ENCODE measurements around the gene ASXL3. TPM values are rescaled to one million over a fixed set of nuclear protein-coding genes. Genes with fewer than 3 reads are reported as not detected.

ASXL3 gene
- total RNA-seq, 1 experiment from 2014 or later, result under 0.01 TPM

DNA sequence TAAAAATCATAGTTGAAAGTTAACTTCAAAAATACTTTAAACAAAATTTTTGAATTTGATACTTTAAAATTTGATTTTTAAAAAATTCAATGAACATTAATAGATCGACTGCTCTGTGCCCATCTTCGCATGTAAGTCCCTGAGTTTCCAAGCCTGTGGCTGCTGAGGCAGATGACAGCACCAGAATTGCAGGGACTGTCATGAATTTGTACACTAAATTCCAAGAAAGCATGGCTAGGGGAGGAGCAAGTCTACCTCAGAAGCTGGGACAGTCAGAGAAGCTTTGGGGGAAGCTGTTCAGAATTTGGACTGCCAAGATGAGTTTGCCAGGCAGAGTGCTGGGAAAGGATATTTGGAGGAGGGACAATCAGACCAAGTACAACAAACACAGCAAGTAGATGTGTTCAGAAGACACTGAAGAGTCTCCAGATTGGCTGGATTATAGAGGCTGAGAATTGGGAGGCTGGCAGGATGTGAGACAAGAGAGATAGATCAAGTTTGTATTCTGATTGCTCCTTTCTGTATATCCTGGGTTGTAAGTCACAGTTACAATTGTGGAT, 79.0 kb downstream of the ASXL3 start:
- DNase-seq (ENCODE audit: low read depth), result no peak

DNA sequence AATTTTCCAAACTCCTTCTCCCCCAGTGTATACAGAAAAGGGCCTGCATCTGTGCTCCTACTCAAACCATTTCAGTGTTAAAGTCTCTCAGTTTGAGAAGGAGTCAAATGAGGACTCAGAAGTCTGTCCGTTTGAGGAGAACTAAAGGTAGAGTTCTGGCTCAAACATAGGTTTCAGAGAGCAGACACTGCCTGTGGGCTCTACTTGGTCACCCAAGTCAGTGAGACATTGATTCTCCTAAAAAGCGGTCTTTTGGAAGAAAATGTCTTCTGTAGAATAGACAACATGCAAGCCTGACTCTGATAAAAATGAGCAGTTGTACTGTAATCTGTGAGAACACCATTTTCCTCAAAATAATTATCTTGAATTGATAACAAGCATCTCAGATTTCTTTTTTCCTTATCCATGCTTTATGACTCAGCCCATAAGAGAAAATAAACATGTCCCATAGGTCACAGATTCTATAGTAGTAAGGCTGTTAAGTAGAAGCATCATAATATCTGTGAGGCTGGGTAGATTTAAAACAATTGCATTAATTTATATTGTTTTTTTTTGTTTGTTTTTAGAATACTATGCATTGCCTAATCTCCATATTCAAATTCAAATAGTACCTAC, 82.8 kb downstream of the ASXL3 start:
- DNase-seq (ENCODE audit: low read depth), result no peak

DNA sequence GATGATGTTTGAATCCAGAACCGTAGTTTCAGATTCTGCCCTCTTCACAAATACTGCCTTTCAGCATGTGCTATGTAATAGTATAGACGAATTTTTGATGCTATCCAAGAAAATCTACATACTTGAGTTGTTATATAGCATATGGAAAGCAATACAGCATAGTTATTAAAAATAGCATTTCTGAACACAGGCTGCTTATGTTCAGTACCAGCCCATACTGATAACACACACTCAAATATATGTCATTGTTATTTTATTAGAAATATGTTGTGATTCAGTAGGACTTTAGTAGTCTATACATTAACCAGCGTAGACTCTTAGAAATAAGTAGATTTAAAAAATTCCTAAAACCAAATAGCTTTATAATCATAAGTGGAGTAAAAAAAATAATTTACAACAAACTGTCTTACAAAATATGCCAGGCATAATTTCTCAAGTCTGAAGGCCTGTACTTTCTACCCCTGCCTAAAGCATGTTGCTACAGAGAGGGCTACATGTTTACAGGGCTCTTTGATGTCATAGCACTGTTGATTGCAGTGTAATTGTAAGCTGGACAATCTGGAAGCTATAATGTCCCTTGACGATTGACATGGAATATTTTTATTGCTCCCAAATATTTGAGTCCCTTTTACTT, 86.3 kb downstream of the ASXL3 start:
- DNase-seq (ENCODE audit: low read depth), result no peak

GRCh38 chr18:33665187-33665586, 87.2 kb downstream of the ASXL3 start:
- DNase-seq (ENCODE audit: low read depth), result no peak

GRCh38 chr18:33665641-33666040, 87.6 kb downstream of the ASXL3 start:
- DNase-seq (ENCODE audit: low read depth), result no peak

DNA sequence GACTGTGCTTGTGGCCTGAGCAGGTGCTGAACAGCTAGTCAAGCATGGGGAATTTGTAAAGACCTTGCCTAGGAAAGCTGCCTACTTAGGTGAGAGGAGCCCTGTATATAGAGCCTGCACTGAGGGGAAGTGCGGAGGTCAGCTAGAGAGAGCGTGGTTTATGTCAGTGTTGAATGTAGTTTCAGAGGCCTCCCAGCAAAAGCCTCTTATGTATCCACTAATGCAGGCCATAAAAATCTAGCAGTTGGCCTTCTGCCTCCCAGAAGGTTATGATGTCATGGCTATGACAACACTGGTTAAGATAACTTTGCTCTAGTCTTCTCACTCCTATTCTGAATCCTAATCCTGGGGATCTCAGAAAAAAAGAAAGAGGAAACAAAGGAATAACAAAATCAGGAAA, 88.9 kb downstream of the ASXL3 start:
- DNase-seq (ENCODE audit: low read depth), result no peak

GRCh38 chr18:33669589-33669988, 91.6 kb downstream of the ASXL3 start:
- no peak for DNase-seq (ENCODE audit: low read depth)

DNA sequence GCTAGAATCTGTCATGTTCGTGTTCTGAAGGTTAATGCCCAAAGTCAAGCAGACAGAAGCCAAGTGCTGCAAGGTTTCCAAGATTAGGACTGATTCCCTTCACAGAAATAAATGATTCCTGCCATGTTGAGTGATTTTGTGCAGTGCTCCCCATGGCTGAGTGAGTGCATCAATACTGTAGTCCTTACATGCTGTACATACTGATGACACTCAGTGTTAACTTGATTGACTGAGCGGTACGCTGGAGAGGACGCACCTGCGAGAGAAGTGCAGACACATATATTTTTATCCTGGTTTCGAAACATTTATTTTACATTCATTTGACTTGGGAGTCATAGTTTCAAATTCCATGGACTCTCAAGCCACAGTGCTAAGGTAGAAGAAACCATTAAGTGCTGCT, 92.0 kb downstream of the ASXL3 start:
- DNase-seq (ENCODE audit: low read depth), result no peak

GRCh38 chr18:33673689-33674088, 95.7 kb downstream of the ASXL3 start:
- DNase-seq (ENCODE audit: low read depth), result no peak

- no peak for DNase-seq (ENCODE audit: low read depth)
Measured at GRCh38 chr18:33676593-33676992, 98.6 kb downstream of the ASXL3 start.

GRCh38 chr18:33677891-33678290, 99.9 kb downstream of the ASXL3 start:
- no peak for DNase-seq (ENCODE audit: low read depth)

- DNase-seq (ENCODE audit: low read depth), result no peak
Measured at GRCh38 chr18:33682436-33682835, 104.4 kb downstream of the ASXL3 start.

GRCh38 chr18:33694593-33694992, 116.6 kb downstream of the ASXL3 start:
- DNase-seq (ENCODE audit: low read depth), result no peak

DNA sequence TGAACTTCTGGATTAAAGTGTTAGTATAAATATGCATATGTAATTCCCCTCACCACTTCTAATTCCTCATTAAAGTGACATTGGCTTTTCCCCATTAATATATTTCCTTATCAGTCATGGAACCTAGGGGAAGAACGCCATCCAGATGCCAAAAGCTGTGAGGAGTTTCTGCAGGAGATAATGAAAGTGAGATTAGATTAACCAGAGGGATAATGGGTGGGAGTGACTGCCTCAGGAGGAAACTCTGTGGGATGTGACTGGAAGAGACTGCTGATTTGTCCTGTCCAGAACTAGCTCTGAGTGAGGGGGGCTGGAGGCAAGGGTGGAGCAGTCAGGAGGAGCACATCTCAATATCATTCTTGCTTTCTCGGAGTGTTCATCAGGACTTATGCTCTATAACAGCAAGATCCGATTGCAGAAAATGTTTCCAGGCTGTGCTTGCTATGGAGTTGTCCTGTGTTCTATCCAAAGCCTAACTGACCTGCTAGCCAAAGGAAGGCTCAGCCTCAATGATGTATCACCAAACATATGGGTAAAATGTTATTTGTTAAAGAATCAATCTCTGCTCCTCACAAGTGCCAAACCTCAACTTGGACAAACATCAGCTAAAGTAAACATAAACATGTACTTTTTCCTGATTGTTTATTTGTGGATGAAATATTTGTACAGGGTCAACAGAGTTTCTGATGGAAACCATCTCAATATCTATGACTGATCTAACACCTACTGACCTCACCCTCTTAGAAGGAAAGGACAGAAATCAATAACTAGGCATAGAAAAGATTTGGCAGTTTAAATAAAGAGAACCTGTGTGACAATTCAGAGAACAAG, 118.5 kb downstream of the ASXL3 start:
- DNase-seq (ENCODE audit: low read depth), result no peak

GRCh38 chr18:33697498-33697897, 119.5 kb downstream of the ASXL3 start:
- DNase-seq (ENCODE audit: low read depth), result no peak

GRCh38 chr18:33699372-33699771, 121.4 kb downstream of the ASXL3 start:
- no peak for DNase-seq (ENCODE audit: low read depth)

DNA sequence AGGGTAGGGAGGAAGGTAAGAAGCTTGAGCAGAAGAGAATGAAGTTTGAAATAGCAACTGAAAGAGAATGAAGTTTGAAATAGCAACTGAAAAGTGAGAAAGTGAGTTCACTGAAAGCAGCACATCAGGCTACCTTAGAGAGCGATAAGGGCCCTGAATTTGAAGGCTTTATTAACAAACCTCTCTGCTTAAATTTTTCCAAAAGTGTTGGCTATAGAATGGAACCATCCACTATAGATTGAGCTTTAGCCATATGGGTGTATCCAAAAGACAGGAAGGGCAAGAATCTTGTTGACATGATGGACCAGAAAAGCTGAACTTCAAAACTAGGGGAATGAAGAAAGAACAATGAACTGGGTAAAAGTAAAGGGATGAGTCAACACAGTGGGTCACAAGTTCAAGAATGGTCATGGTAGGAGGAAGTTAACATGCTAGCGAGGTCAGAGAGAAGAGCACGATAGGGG, 122.5 kb downstream of the ASXL3 start:
- DNase-seq (ENCODE audit: low read depth), result no peak

DNA sequence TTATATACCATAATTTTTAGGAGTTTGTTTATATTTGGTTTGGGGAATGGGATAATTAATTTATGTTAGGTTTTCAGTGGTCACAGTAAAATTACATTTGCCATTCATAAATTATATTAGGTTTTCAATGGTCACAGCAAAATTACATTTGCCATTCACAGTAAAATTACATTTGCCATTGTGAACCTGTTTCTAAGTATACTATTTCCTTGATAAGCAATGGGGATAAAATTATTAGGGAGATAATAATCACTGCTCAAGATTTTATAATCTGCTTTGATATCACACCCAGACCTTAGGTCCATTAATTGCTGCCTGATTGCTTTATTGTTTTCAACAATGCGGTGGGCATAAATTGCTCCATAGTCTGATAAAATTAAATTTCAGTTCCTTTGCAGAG, 124.6 kb downstream of the ASXL3 start:
- no peak for DNase-seq (ENCODE audit: low read depth)

GRCh38 chr18:33706391-33706790, 128.4 kb downstream of the ASXL3 start:
- no peak for DNase-seq (ENCODE audit: low read depth)

DNA sequence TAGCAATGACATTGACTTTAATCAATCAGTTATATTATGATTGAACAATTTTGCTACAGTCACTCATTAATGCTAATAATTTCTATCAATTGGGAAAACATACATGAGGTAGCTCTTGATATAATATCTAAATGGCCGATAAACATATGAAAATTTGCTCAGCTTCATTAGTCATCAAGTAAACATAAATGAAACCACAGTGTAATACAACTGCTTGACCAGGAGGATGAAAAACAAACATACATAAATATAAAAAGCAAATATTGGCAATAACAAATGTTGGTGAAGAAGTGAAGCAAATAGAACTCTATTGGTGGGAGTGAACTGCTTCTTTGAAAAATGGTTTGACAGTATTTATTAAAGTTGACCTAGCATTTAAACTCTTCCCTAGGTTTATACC, 130.9 kb downstream of the ASXL3 start:
- DNase-seq (ENCODE audit: low read depth), result no peak

DNA sequence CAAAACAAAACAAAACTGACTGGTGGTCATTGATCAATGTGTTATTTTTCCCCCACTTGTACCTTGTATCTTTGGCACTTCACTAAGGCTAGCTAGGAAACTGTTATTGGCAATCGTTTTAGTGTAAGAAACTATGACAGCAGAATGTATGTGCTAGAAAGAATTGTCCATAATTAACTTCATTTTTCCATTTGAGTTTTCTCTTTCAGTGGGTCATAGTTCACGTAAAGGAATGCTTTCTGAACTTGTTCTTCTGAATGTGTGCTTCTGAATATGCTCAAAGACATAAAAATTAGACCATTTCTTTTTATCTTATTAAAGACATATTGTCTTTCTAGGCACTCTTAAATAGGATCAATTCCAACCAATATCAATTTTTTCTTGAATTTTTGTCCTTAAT, 132.2 kb downstream of the ASXL3 start:
- no peak for DNase-seq (ENCODE audit: low read depth)

- DNase-seq (ENCODE audit: low read depth), result no peak
Measured at GRCh38 chr18:33711514-33711913, 133.5 kb downstream of the ASXL3 start.
